Measurements from ENCODE around the gene PRKG2. TPM values are rescaled to one million over a fixed set of nuclear protein-coding genes. Genes with fewer than 3 reads are reported as not detected.

PRKG2 gene
- polyA plus RNA-seq, 1 donor from 2014 or later, result 0.16 TPM

GRCh38 chr4:81061344-81061730 lies 153.7 kb downstream of the PRKG2 start:
- Histone ChIP-seq H3K27me3 (ENCODE audit: insufficient read depth, low read depth, low read length) (no peaks in the 10 kb centered on the region), H3K36me3 (ENCODE audit: insufficient read depth, low read length) (no peaks in the 10 kb centered on the region), H3K9me2 (ENCODE audit: insufficient read depth, low read length) (no peaks in the 10 kb centered on the region), H3K27ac (ENCODE audit: low read length) (no peak overlapping the region), H3K4me3 (ENCODE audit: low read length) (no peak overlapping the region), H3K9me3 (ENCODE audit: low read length) (no peaks in the 10 kb centered on the region), H3F3A (ENCODE audit: insufficient read depth, low read length, poor library complexity, severe bottlenecking) (no peaks in the 10 kb centered on the region), H2AFZ (ENCODE audit: low read depth, low read length) (no peak overlapping the region), H3K4me2 (ENCODE audit: low read length) (no peak overlapping the region), H3K9ac (ENCODE audit: low read length) (no peak overlapping the region), H3K79me2 (replicated peaks; ENCODE audit: insufficient read depth, low read length) (no peaks in the 10 kb centered on the region), H4K20me1 (ENCODE audit: insufficient read depth) (no peaks in the 10 kb centered on the region)
- TF ChIP-seq RAD21 (conservative IDR thresholded peaks at IDR 0.05), result no peak
- no peak for TF ChIP-seq POLR2AphosphoS5 (IDR thresholded peaks at IDR 0.05)
- TF ChIP-seq EZH2 (IDR thresholded peaks at IDR 0.05; ENCODE audit: borderline replicate concordance, insufficient read depth, low read length, poor library complexity, severe bottlenecking), result no peak
- TF ChIP-seq MXI1 (conservative IDR thresholded peaks at IDR 0.05; ENCODE audit: poor library complexity, severe bottlenecking), result no peak
- TF ChIP-seq, protein P1, sequence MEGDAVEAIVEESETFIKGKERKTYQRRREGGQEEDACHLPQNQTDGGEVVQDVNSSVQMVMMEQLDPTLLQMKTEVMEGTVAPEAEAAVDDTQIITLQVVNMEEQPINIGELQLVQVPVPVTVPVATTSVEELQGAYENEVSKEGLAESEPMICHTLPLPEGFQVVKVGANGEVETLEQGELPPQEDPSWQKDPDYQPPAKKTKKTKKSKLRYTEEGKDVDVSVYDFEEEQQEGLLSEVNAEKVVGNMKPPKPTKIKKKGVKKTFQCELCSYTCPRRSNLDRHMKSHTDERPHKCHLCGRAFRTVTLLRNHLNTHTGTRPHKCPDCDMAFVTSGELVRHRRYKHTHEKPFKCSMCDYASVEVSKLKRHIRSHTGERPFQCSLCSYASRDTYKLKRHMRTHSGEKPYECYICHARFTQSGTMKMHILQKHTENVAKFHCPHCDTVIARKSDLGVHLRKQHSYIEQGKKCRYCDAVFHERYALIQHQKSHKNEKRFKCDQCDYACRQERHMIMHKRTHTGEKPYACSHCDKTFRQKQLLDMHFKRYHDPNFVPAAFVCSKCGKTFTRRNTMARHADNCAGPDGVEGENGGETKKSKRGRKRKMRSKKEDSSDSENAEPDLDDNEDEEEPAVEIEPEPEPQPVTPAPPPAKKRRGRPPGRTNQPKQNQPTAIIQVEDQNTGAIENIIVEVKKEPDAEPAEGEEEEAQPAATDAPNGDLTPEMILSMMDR (IDR thresholded peaks at IDR 0.05; ENCODE audit: poor library complexity, severe bottlenecking), result no peak
- no peak for TF ChIP-seq TAF1 (IDR thresholded peaks at IDR 0.05; ENCODE audit: low read depth)
- no peak for TF ChIP-seq EP300 (conservative IDR thresholded peaks at IDR 0.05; ENCODE audit: poor library complexity, severe bottlenecking)
- TF ChIP-seq, protein P2, sequence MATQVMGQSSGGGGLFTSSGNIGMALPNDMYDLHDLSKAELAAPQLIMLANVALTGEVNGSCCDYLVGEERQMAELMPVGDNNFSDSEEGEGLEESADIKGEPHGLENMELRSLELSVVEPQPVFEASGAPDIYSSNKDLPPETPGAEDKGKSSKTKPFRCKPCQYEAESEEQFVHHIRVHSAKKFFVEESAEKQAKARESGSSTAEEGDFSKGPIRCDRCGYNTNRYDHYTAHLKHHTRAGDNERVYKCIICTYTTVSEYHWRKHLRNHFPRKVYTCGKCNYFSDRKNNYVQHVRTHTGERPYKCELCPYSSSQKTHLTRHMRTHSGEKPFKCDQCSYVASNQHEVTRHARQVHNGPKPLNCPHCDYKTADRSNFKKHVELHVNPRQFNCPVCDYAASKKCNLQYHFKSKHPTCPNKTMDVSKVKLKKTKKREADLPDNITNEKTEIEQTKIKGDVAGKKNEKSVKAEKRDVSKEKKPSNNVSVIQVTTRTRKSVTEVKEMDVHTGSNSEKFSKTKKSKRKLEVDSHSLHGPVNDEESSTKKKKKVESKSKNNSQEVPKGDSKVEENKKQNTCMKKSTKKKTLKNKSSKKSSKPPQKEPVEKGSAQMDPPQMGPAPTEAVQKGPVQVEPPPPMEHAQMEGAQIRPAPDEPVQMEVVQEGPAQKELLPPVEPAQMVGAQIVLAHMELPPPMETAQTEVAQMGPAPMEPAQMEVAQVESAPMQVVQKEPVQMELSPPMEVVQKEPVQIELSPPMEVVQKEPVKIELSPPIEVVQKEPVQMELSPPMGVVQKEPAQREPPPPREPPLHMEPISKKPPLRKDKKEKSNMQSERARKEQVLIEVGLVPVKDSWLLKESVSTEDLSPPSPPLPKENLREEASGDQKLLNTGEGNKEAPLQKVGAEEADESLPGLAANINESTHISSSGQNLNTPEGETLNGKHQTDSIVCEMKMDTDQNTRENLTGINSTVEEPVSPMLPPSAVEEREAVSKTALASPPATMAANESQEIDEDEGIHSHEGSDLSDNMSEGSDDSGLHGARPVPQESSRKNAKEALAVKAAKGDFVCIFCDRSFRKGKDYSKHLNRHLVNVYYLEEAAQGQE (IDR thresholded peaks at IDR 0.05; ENCODE audit: borderline replicate concordance), result no peak
- TF ChIP-seq SMC3 (conservative IDR thresholded peaks at IDR 0.05; ENCODE audit: poor library complexity), result no peak

DNA sequence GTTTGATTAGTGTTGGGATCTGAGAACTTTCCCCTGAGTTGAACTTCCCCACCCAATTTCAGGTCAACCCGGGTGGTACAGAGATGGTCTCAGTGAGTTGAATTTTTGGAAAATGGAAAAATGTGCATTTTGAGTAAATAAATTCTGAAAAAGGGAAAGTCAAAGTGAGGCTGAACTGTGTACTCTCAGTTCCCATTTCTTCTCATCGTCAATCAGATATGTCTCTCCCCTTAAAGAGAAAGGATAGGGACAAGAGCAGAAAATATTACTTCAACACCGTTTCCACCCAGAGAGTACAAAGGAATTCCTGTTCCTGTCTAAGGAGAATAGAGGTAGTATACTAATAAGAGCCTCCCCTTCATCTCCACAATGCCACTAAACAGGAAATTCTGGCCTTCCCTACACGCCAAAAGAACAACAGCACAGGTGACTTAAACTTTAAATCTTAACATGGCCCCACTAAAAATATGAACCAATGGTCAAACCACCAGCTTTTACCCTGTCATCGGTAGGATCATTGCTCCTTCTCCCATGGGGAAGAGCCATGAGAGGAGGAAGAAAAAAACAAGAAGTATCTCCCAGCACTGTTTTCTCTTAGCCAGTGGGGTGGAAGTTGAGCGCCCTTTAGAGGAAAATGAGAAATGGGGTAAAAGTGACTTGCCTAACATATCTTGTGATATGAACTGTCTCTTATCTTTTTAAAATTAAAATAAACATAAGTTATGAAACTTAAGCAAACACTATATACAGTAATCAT lies 154.3 kb downstream of the PRKG2 start:
- no peaks in the 10 kb centered on the region for H3K36me3 ChIP-seq (ENCODE audit: insufficient read depth, low read length)
- H3K4me2 ChIP-seq (ENCODE audit: low read length), result no peak overlapping the region
- H2AFZ ChIP-seq (ENCODE audit: low read depth, low read length), result no peak overlapping the region
- H3K27ac ChIP-seq (ENCODE audit: low read length), result no peak overlapping the region
- H3K27me3 ChIP-seq (ENCODE audit: insufficient read depth, low read depth, low read length), result no peaks in the 10 kb centered on the region
- H4K20me1 ChIP-seq (ENCODE audit: insufficient read depth), result no peaks in the 10 kb centered on the region
- H3K79me2 ChIP-seq (replicated peaks; ENCODE audit: insufficient read depth, low read length), result no peaks in the 10 kb centered on the region
- no peak overlapping the region for H3K4me3 ChIP-seq (ENCODE audit: low read length)
- H3F3A ChIP-seq (ENCODE audit: insufficient read depth, low read length, poor library complexity, severe bottlenecking), result no peaks in the 10 kb centered on the region
- TF ChIP-seq POLR2AphosphoS5 (IDR thresholded peaks at IDR 0.05) (no peak), RAD21 (conservative IDR thresholded peaks at IDR 0.05) (no peak)
- no peak overlapping the region for H3K9ac ChIP-seq (ENCODE audit: low read length)
- no peaks in the 10 kb centered on the region for H3K9me2 ChIP-seq (ENCODE audit: insufficient read depth, low read length)
- H3K9me3 ChIP-seq (ENCODE audit: low read length), result no peaks in the 10 kb centered on the region

All from neural cell (in vitro differentiated cells).